HG02884 (cell line): Measurements from ENCODE around the gene SCN3B.
A peak's percentile ranks its signal among the peaks of the same experiment; 100 is the strongest.

Source experiments
- ATAC-seq: cut with Tn5 transposase; IDR thresholded peaks from one replicate; pipeline ENCODE4 v1.9.1; 2021; ENCODE audit warnings: mild to moderate bottlenecking, moderate library complexity; ENCODE audit not compliant: unreplicated experiment

Gene SCN3B

GRCh38 chr11:123601743-123602142, 52.7 kb downstream of the SCN3B start:
- no peak for ATAC-seq

GRCh38 chr11:123601136-123601535, 53.3 kb downstream of the SCN3B start:
- no peak for ATAC-seq

- ATAC-seq: no peak
Measured at GRCh38 chr11:123597859-123598258, 56.6 kb downstream of the SCN3B start.

DNA sequence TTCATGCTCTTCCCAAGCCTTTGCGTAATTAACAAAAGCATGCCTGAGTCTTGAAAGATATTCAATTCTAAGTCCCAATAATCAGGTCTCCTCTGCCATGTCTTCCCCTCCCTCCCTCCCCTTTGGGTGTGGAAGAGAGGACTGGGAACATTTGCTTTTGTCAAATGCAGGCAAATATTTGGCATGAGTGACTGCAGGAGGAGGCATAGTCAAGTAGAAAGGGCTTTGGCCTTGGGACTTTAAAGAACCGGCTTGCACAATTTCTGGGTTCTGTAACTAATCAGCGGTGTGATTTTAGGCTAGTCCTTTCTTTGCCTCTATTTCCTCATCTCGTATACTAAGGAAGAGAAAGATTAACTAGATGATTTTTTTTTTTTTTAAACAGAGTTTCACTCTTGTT, 59.5 kb downstream of the SCN3B start:
- ATAC-seq: no peak

DNA sequence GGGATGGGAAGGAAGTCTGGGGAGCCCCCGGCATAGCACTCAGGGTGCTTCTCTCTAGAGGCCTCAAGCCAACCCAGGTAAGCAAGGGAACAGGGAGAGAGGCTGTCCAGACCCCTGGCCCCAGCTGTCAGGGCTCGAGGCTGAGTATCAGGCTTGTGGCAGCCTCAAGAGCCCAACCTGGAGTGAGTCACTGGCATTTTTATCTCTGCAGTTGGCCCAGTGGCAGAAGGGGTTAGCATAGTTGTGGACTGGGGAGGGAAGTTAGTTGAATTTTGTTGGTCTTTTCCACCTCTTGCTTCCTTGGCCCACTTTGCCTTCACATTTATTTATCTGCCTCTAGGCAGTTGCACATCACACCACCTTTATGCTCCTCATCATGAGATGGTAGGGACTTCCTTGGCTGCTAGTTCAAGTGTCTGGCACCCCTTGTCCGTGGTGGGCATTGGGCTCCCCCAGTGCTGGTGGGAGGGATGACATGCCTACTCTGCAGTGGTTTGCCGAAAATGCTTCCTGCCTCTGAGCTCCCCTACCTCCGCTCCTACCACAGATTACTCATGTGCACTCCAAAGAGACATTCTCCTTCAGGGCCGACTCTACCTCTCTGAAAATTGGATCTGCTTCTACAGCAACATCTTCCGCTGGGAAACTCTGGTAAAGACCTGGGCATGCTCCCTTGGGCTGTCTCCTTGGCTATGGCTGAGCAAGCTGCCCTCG, 60.1 kb downstream of the SCN3B start:
- ATAC-seq: no peak

- no peak for ATAC-seq
Measured at GRCh38 chr11:123593570-123593969, 60.9 kb downstream of the SCN3B start.

GRCh38 chr11:123590296-123590912, 64.0 kb downstream of the SCN3B start:
- ATAC-seq: no peak

DNA sequence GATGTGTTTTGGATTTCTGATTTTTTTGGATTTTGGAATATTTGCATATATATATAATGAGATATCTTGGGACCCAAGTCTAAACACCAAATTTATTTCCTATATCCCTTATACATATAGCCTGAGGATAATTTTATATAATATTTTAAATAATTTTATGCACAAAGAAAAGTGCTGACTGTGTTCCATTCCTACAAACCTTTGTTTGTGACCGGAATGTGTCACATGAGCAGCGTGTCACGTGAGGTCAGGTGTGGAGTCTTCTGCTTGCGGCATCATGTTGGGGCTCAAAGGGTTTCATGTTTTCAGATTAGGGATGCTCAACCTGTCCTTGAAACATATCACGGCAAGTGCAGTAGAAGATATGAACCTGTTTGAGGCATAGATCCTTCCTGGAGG, 65.6 kb downstream of the SCN3B start:
- ATAC-seq: no peak

- no peak for ATAC-seq
Measured at GRCh38 chr11:123588117-123588863, 66.1 kb downstream of the SCN3B start.

DNA sequence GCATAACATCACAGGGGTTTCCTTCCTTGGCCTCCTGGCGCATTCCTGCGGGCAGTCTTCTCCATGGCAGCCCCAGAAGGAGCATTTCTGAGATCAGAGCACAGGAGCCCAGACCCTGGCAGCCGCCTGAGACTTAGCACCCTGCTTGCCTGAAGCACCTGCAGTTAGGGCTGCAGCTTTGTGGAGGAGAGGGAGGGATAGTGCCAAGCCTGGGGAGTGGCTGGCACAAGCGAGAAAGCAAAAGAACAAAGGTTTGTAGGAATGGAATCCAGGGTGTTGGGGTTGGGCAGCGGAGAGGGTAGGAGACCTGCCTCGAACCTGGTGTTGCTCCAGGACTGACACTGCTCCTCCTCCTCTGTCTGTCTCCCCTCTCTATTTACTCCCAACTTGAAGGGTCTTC, 66.9 kb downstream of the SCN3B start:
- ATAC-seq: no peak

- no peak for ATAC-seq
Measured at GRCh38 chr11:123587044-123587443, 67.4 kb downstream of the SCN3B start.

GRCh38 chr11:123586568-123586967, 67.9 kb downstream of the SCN3B start:
- ATAC-seq: no peak

GRCh38 chr11:123585706-123586105, 68.7 kb downstream of the SCN3B start:
- no peak for ATAC-seq

- ATAC-seq: no peak
Measured at GRCh38 chr11:123585206-123585605, 69.2 kb downstream of the SCN3B start.

GRCh38 chr11:123584737-123585136, 69.7 kb downstream of the SCN3B start:
- ATAC-seq: no peak

DNA sequence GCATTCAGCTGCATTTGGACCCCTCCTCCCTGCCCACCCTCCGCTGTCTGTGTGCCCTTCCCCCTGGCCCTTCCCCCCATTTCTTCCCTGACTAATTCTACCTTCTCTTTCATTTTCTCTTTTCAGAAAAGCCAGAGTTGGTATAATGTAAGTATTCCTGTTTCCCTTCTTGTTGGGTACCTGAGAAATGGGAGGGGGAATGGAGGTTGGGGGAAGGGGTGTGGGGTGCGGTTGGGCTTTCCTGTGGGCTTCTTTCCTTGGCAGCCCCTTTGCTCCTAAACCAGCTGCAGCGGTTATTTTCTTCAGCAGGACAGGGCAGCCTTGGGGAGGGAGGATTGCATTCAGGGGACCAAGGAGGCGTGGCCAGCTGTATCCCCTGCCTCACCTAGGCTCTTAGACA, 70.2 kb downstream of the SCN3B start:
- no peak for ATAC-seq

DNA sequence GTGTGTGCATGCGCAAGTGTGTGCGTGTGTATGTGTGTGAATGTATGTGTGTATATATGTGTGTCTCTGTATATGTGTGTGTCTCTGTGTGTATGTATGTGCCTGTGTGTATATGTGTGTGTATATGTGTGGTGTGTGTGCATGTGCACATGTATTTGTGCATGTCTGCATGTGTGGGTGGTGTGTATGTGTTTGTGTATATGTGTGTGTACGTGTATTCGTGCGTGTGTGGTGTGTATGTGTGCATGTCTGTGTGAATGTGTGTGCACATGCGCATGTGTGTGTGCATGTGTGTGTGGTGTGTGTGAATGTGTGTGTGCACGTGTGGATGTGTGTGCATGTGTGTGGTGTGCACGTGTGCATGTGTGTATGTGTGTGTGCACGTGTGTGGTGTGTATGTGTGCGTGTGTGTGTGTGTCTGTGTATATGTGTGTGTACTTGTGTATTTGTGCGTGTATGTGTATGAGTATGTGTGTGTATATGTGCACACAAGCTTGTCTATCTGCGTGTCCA, 71.4 kb downstream of the SCN3B start:
- no peak for ATAC-seq

GRCh38 chr11:123581651-123582399, 72.6 kb downstream of the SCN3B start:
- ATAC-seq: no peak

DNA sequence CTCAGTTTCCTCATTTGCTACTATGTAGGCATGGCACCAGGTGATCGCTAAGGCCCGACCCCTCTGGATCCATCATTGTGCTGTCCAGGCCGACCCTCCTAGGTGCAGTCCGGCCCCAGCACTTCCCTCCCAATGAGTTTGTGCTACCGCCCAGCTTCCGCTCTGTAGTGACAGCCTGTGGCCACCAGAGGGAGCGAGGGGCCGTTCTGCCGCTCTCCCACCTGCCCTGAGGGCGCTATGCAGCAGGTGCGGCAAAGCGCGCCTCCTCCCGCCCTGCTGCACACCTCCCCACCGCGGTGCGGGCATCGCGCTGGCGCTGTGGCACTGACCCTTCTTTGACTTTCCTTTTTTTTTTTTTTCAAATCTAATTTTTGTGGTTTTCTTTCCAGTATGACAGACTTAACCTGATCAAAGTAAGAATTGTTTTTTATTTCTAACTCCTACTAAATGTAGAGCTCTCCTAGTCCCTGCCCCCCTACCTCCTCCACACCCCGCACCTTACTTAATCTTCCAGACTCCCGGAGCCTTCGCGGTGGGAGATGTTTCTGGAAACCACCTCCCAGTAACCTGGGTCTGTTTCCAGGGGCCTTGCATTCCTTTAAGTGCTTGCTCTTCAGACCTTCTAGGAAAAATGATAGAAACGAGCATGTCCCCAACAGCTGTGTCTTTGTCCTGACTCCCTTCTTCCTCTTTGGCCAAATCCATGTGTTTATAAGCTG, 73.7 kb downstream of the SCN3B start:
- ATAC-seq: peak; percentile 88

DNA sequence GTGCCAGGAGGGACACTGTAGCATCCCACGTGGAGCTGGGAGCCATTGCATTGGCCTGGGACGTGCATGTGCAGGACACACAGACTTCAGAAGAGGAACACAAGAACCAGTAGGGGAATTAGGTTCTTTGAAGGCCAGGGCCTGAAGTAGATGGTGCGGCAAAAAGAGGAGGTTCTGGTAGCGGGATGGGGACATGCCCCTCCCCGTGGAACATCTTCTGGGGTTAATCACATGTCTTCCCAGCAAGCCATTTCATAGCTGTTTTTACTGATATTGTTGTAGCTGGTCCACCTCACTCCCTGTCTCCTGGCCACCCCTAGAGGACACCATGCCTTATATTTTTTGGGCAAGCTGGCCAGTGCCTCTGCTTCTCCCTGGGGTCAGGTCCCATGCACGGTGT, 74.3 kb downstream of the SCN3B start:
- no peak for ATAC-seq

DNA sequence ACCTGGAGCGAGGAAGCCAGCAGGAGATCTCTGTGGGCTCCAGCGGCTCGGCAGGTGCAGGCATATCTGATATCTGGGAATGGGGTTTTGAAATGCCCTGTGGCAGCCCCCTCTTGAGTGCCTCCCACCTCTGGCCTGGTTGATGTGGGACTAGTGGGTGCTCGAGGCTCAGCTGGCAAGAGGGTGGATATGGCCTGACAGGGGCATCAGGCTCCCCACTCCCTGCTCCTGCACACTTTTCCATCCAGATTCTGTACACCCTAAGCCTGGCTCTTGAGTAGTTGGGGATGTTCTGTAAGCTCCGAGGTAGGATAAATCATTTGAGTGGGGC, 75.0 kb downstream of the SCN3B start:
- ATAC-seq: no peak
